Esophagus squamous epithelium (tissue), 4 donors: ENCODE results near the gene SKAP1.

Experiments used
- CTCF ChIP-seq, 6 experiments: fragments of 450-650 bp in 4 of 6; fragments of 200-600 bp in 2 of 6; sonication (generic) in 2 of 6; IDR thresholded peaks; one replicate each; pipeline ENCODE4 v1.5.1; 2016 to 2019; ENCODE audit warnings: antibody characterized with exemption in 6 of 6, mild to moderate bottlenecking in 4 of 6, moderate library complexity in 4 of 6
- POLR2A ChIP-seq, 4 donors: fragments of 450-650 bp; IDR thresholded peaks; one replicate each; pipeline ENCODE4 v1.6.1; 2017; ENCODE audit warnings: antibody characterized with exemption in 4 of 4, mild to moderate bottlenecking in 4 of 4, moderate library complexity in 3 of 4

DNA sequence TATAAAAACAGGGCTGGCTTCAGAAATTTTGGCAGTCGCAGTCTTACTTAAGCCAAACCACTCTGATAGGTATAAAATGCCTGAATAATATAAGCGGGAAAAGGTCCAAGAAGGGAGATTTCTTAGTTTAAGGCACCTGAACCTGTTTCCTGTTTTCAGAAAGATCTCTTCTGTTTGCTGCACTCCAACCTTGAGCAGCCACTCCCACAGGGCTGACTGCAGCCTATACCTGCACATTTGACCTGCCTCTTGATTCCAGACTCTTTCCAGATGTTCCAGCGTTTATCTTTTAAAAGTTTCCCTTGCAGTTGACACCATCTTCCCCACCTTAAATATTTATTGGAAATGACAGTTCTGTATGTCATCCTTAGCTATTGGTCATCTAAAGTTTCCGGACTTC, 132.2 kb downstream of the SKAP1 start:
- TF ChIP-seq CTCF (IDR thresholded peaks at IDR 0.05) = no peak
- TF ChIP-seq POLR2A (IDR thresholded peaks at IDR 0.05) = no peak
